ENCODE results near the gene TIMM44. TPM values are rescaled to one million over a fixed set of nuclear protein-coding genes. Genes with fewer than 3 reads are reported as not detected.

Gene TIMM44
- total and polyA plus RNA-seq, 10 of the 15 experiments (the other 5 are each of a cell fraction or from before 2014, with no cell fraction given), result 6.6 to 90.7 (median 57.6) TPM

DNA sequence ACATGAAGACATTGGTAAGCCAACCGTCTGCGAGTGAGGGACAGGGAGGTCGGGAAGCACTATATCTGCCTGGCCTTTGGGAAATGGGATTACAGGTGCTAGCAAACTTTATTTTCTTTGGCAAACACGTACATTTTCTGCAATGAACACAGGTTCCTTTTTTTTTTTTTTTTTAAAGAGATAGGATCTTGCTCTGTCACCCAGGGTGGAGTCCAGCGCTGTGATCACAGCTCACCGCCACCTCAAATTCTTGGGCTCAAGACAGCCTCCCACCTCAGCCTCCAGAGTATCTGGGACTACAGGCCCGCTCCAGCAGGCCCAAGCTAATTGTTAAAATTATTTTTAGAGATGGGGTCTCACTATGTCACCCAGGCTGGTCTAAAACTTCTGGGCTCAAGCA, 37.7 kb upstream of the TIMM44 start:
- BruUV-seq (replicated peaks), result no TSS peak
- ChIA-PET RAD21 (ENCODE audit: unreplicated experiment) (no interaction called here), SMC1A (ENCODE audit: uncharacterized antibody, unreplicated experiment) (no interaction called here), CTCF (interaction anchor here (0.9 kb wide), 1 partner anchor 10 kb away, joined by 3 read pairs; no protein-coding TSS in a partner anchor), POLR2A (no interaction called here)
- Histone ChIP-seq H4K20me1 (ENCODE audit: control insufficient read depth, insufficient read depth) (peaks cover 1% of the 10 kb centered on the region; the same call in 1 of the 2 replicates), H3K27me3 (replicated peaks in 1 of 2; ENCODE audit: control insufficient read depth in 2 of 2, insufficient read depth in 2 of 2, low read length in 1 of 2) (no peaks in the 10 kb centered on the region), H2AFZ (ENCODE audit: control insufficient read depth, low read depth, low read length) (no peak overlapping the region), H3K4me1 (ENCODE audit: control insufficient read depth, insufficient read depth, low read length) (no peaks in the 10 kb centered on the region; the same call in 1 of the 2 replicates), H3K27ac (ENCODE audit: control insufficient read depth, insufficient read depth) (no peak overlapping the region), H3K36me3 (ENCODE audit: control insufficient read depth in 2 of 2, insufficient read depth in 2 of 2, low read length in 1 of 2) (peaks cover 26 to 66% of the 10 kb centered on the region in 2 experiments), H3K9ac (ENCODE audit: control insufficient read depth, insufficient read depth, low read length) (no peak overlapping the region), H3K4me3 (no peak overlapping the region), H3K9me3 (replicated peaks; ENCODE audit: control insufficient read depth, insufficient read depth, low read length) (no peaks in the 10 kb centered on the region), H3K4me2 (ENCODE audit: control insufficient read depth, insufficient read depth) (no peak overlapping the region), H3K79me2 (ENCODE audit: control insufficient read depth, insufficient read depth, low read length) (no peaks in the 10 kb centered on the region; the same call in none of the 2 replicates)
- intact Hi-C loops (cut with micrococcal nuclease; ENCODE audit: unreplicated experiment), result no loop called here
- in situ Hi-C loops (cut with MboI), result no loop called here
- FAIRE-seq, result no peak
- TF ChIP-seq SRF (IDR thresholded peaks at IDR 0.05; ENCODE audit: low read depth in 2 of 2, low read length in 2 of 2), result no peak
- ATAC-seq, result no peak
- no peak for DNase-seq (ENCODE audit: low read depth, low spot score)
- 75% methylated on average over 7 of the region's 7 CpGs for WGBS (ENCODE audit: insufficient coverage, insufficient replicate concordance, low lambda C conversion rate, missing lambda C conversion rate)

DNA sequence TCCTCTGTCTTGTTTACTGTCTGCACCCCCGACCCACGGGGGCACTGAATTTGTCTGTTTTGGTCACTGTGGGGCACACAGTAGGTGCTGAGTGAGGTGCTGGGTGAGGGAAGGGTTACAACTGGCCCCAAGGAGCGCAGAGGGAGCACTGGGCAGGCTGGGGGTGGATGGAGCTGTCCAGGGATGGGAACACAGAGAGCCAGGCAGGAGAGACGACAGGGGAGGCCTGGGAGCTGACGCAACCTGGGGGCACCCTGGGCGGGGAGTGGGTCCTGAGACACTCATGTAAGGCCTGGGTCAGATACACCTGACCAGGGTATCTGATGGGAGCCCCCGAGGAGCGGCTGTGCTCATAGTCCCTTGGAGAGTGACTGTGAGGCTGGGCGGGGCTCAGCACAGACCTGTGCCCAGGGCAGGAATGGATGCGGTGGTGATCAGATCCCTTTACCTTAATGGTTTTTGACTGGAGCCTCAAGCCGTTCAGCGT, 37.2 kb upstream of the TIMM44 start:
- Histone ChIP-seq H3K9ac (ENCODE audit: control insufficient read depth, insufficient read depth, low read length) (no peak overlapping the region), H2AFZ (ENCODE audit: control insufficient read depth, low read depth, low read length) (no peak overlapping the region), H3K36me3 (ENCODE audit: control insufficient read depth in 2 of 2, insufficient read depth in 2 of 2, low read length in 1 of 2) (peaks cover 26 to 62% of the 10 kb centered on the region in 2 experiments), H3K4me3 (no peak overlapping the region), H3K27me3 (replicated peaks in 1 of 2; ENCODE audit: control insufficient read depth in 2 of 2, insufficient read depth in 2 of 2, low read length in 1 of 2) (no peaks in the 10 kb centered on the region), H3K4me2 (ENCODE audit: control insufficient read depth, insufficient read depth) (no peak overlapping the region), H3K9me3 (replicated peaks; ENCODE audit: control insufficient read depth, insufficient read depth, low read length) (no peaks in the 10 kb centered on the region), H3K27ac (ENCODE audit: control insufficient read depth, insufficient read depth) (no peak overlapping the region), H3K4me1 (ENCODE audit: control insufficient read depth, insufficient read depth, low read length) (no peaks in the 10 kb centered on the region; the same call in 1 of the 2 replicates), H3K79me2 (ENCODE audit: control insufficient read depth, insufficient read depth, low read length) (no peaks in the 10 kb centered on the region; the same call in 1 of the 2 replicates), H4K20me1 (ENCODE audit: control insufficient read depth, insufficient read depth) (no peaks in the 10 kb centered on the region; the same call in 1 of the 2 replicates)
- intact Hi-C loops (cut with micrococcal nuclease; ENCODE audit: unreplicated experiment) (no loop called here), in situ Hi-C loops (cut with MboI) (no loop called here)
- ChIA-PET SMC1A (ENCODE audit: uncharacterized antibody, unreplicated experiment) (no interaction called here), RAD21 (ENCODE audit: unreplicated experiment) (interaction anchor here (1.0 kb wide), 1 partner anchor 37 kb away, joined by 3 read pairs; no protein-coding TSS in a partner anchor), CTCF (interaction anchor here (0.9 kb wide), 1 partner anchor 10 kb away, joined by 3 read pairs; no protein-coding TSS in a partner anchor), POLR2A (no interaction called here)
- ATAC-seq (no peak), FAIRE-seq (no peak), DNase-seq (ENCODE audit: low read depth, low spot score) (no peak)
- 98% methylated on average over 12 of the region's 12 CpGs for WGBS (ENCODE audit: insufficient coverage, insufficient replicate concordance, low lambda C conversion rate, missing lambda C conversion rate)
- BruUV-seq (replicated peaks), result no TSS peak
- TF ChIP-seq, protein P1, sequence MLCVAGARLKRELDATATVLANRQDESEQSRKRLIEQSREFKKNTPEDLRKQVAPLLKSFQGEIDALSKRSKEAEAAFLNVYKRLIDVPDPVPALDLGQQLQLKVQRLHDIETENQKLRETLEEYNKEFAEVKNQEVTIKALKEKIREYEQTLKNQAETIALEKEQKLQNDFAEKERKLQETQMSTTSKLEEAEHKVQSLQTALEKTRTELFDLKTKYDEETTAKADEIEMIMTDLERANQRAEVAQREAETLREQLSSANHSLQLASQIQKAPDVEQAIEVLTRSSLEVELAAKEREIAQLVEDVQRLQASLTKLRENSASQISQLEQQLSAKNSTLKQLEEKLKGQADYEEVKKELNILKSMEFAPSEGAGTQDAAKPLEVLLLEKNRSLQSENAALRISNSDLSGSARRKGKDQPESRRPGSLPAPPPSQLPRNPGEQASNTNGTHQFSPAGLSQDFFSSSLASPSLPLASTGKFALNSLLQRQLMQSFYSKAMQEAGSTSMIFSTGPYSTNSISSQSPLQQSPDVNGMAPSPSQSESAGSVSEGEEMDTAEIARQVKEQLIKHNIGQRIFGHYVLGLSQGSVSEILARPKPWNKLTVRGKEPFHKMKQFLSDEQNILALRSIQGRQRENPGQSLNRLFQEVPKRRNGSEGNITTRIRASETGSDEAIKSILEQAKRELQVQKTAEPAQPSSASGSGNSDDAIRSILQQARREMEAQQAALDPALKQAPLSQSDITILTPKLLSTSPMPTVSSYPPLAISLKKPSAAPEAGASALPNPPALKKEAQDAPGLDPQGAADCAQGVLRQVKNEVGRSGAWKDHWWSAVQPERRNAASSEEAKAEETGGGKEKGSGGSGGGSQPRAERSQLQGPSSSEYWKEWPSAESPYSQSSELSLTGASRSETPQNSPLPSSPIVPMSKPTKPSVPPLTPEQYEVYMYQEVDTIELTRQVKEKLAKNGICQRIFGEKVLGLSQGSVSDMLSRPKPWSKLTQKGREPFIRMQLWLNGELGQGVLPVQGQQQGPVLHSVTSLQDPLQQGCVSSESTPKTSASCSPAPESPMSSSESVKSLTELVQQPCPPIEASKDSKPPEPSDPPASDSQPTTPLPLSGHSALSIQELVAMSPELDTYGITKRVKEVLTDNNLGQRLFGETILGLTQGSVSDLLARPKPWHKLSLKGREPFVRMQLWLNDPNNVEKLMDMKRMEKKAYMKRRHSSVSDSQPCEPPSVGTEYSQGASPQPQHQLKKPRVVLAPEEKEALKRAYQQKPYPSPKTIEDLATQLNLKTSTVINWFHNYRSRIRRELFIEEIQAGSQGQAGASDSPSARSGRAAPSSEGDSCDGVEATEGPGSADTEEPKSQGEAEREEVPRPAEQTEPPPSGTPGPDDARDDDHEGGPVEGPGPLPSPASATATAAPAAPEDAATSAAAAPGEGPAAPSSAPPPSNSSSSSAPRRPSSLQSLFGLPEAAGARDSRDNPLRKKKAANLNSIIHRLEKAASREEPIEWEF (IDR thresholded peaks at IDR 0.05; ENCODE audit: insufficient replicate concordance, low read depth, low read length), result no peak
- peak; percentile 33 for TF ChIP-seq POLR2A (IDR thresholded peaks at IDR 0.05; ENCODE audit: low read depth, low read length)
- no peak for TF ChIP-seq TAF1 (IDR thresholded peaks at IDR 0.05; ENCODE audit: borderline replicate concordance, low read depth, low read length)
- no peak for TF ChIP-seq POLR2AphosphoS5 (IDR thresholded peaks at IDR 0.05; ENCODE audit: low read length)
- TF ChIP-seq BHLHE40 (IDR thresholded peaks at IDR 0.05; ENCODE audit: borderline replicate concordance in 1 of 2, low read depth in 2 of 2, low read length in 1 of 2), result no peak

All from GM12878 (cell line).